PC-3 (cell line): Measurements from ENCODE around the gene KRTAP10-2. TPM values are rescaled to one million over a fixed set of nuclear protein-coding genes. Genes with fewer than 3 reads are reported as not detected.
"Not testable (repeated sequence)": the region's sequence is repeated elsewhere in the genome, so short reads cannot be mapped to it uniquely, and the experiment has no call there.

ENCODE experiments used
- ATAC-seq: fragments of 200-7000 bp; cut with Tn5 transposase; 2 replicates; pipeline ENCODE4 v1.9.1; 2020; ENCODE audit warnings: mild to moderate bottlenecking, moderate library complexity
- BruUV-seq: library from RNA; stranded (reverse); fragments of 400-500 nt; replicated peaks from 2 replicates; lab custom pipeline; 2021; lab: Mats Ljungman, UMichigan
- CTCF ChIA-PET: fragments of 300-600 bp; sonication (Branson Sonifier 250); formaldehyde crosslinking; loops from one replicate; lab custom pipeline; 2022; ENCODE audit warnings: antibody characterized with exemption; lab: Charles Lee
- POLR2A ChIA-PET: fragments of 300-600 bp; sonication (Branson Sonifier 250); formaldehyde crosslinking; loops from one replicate; lab custom pipeline; 2022; ENCODE audit warnings: antibody characterized with exemption; ENCODE audit not compliant: unreplicated experiment; lab: Charles Lee
- DNase-seq: peaks from one replicate; pipeline ENCODE4 v3.0.0-alpha.2; 2015
- H2AFZ ChIP-seq: fragments of 300-600 bp; sonication (generic); 2 replicates; pipeline ENCODE4 v1.6.0; 2016; ENCODE audit warnings: antibody characterized with exemption, low read length
- H3F3A ChIP-seq: fragments of 300-600 bp; sonication (generic); one replicate; pipeline ENCODE4 v1.6.0; 2017; ENCODE audit warnings: antibody characterized with exemption, low read length, control low read depth, mild to moderate bottlenecking; ENCODE audit not compliant: unreplicated experiment
- H3K27ac ChIP-seq: fragments of 300-600 bp; sonication (generic); 2 replicates; pipeline ENCODE4 v1.5.1; 2016; ENCODE audit warnings: mild to moderate bottlenecking, low read length
- H3K27me3 ChIP-seq: fragments of 300-600 bp; sonication (generic); 2 replicates; pipeline ENCODE4 v1.6.1; 2016; ENCODE audit warnings: low read length, mixed read lengths
- H3K36me3 ChIP-seq: fragments of 300-600 bp; sonication (generic); 2 replicates; pipeline ENCODE4 v1.6.1; 2016; ENCODE audit warnings: low read depth, mixed run types, low read length, mixed read lengths
- H3K4me1 ChIP-seq: fragments of 300-600 bp; sonication (generic); 2 replicates; pipeline ENCODE4 v1.5.1; 2016; ENCODE audit warnings: low read length; ENCODE audit not compliant: insufficient read depth
- H3K4me2 ChIP-seq: fragments of 300-600 bp; sonication (generic); 2 replicates; pipeline ENCODE4 v1.6.0; 2016; ENCODE audit warnings: low read length
- H3K4me3 ChIP-seq: fragments of 300-600 bp; sonication (generic); 2 replicates; pipeline ENCODE4 v1.5.1; 2016; ENCODE audit warnings: mild to moderate bottlenecking, low read length, mixed read lengths
- H3K79me2 ChIP-seq: fragments of 300-600 bp; sonication (generic); 2 replicates; pipeline ENCODE4 v1.6.1; 2017; ENCODE audit warnings: low read length, mixed read lengths
- H3K9ac ChIP-seq: fragments of 300-600 bp; sonication (generic); 2 replicates; pipeline ENCODE4 v1.6.0; 2016; ENCODE audit warnings: mild to moderate bottlenecking, low read length
- H3K9me2 ChIP-seq: fragments of 300-600 bp; sonication (generic); replicated peaks from 2 replicates; pipeline ENCODE4 v1.6.1; 2016; ENCODE audit warnings: mixed run types, low read length, mixed read lengths
- H3K9me3 ChIP-seq: fragments of 300-600 bp; sonication (generic); 2 replicates; pipeline ENCODE4 v1.6.1; 2016; ENCODE audit warnings: low read length, mixed read lengths
- H4K20me1 ChIP-seq: fragments of 300-600 bp; sonication (generic); 2 replicates; pipeline ENCODE4 v1.6.1; 2016; ENCODE audit warnings: low read length, mixed read lengths
- CTCF ChIP-seq: fragments of 300-600 bp; sonication (generic); conservative IDR thresholded peaks from 2 replicates; pipeline ENCODE4 v1.5.1; 2017; ENCODE audit warnings: antibody characterized with exemption, low read depth, mild to moderate bottlenecking, low read length
- EZH2 ChIP-seq: fragments of 300-600 bp; sonication (generic); IDR thresholded peaks from one replicate; pipeline ENCODE4 v1.6.1; 2017; ENCODE audit warnings: antibody characterized with exemption, mild to moderate bottlenecking, low read length; ENCODE audit not compliant: unreplicated experiment
- EZH2phosphoT487 ChIP-seq: fragments of 300-600 bp; sonication (generic); IDR thresholded peaks from 2 replicates; pipeline ENCODE4 v1.6.1; 2018; ENCODE audit warnings: mild to moderate bottlenecking, antibody characterized with exemption, low read length, borderline replicate concordance
- intact Hi-C: fragments of 100-400 bp; cut with micrococcal nuclease; formaldehyde crosslinking; loops from 2 replicates; pipeline ENCODE4 v1.9.0; 2023
- total RNA-seq: library from RNA; depleted of rRNA; stranded (reverse); fragments of >200 nt; gene quantifications from 2 replicates; pipeline ENCODE4 v1.2.3, GENCODE V29; 2014

KRTAP10-2 gene
- total RNA-seq, 1 experiment from 2014 or later = not detected

GRCh38 chr21:44574457-44575306 lies 23.4 kb upstream of the KRTAP10-2 start:
- peak; percentile 14 for DNase-seq
- Histone ChIP-seq H3K79me2 (no peaks in the 10 kb centered on the region), H4K20me1 (no peaks in the 10 kb centered on the region), H3F3A (no peaks in the 10 kb centered on the region), H3K4me2 (no peak overlapping the region), H2AFZ (no peak overlapping the region), H3K4me3 (no peak overlapping the region), H3K27me3 (no peaks in the 10 kb centered on the region), H3K36me3 (no peaks in the 10 kb centered on the region), H3K9ac (no peak overlapping the region), H3K4me1 (peaks cover 6% of the 10 kb centered on the region), H3K27ac (no peak overlapping the region), H3K9me2 (no peaks in the 10 kb centered on the region), H3K9me3 (peaks cover 5% of the 10 kb centered on the region; the same call in 1 of the 2 replicates)
- CTCF ChIA-PET = interaction anchor here (0.7 to 1.5 kb wide), 2 partner anchors 10 to 168 kb away, joined by 3 to 4 read pairs; no protein-coding TSS in a partner anchor
- POLR2A ChIA-PET = no interaction called here
- no TSS peak for BruUV-seq
- TF ChIP-seq CTCF (no peak), EZH2phosphoT487 (no peak), EZH2 (no peak)
- intact Hi-C loops = no loop called here
- peak; percentile 27 for ATAC-seq

- ATAC-seq = peak; percentile 8
- not testable (repeated sequence) for BruUV-seq
- CTCF ChIA-PET = interaction anchor here (0.7 to 1.5 kb wide), 2 partner anchors 10 to 169 kb away, joined by 3 to 4 read pairs; no protein-coding TSS in a partner anchor
Observed at GRCh38 chr21:44573630-44574456, 22.5 kb upstream of the KRTAP10-2 start, which contains the start of gene KRTAP10-4. Gene KRTAP10-4, plus strand, starts transcription at chr21:44573729. Its CDS starts 30 bp downstream, at chr21:44573759.

GRCh38 chr21:44572959-44573583 lies 21.8 kb upstream of the KRTAP10-2 start:
- no peaks in the 10 kb centered on the region for H3K27me3 ChIP-seq
- CTCF ChIA-PET = no interaction called here
- no peaks in the 10 kb centered on the region for H3F3A ChIP-seq
- H2AFZ ChIP-seq = peak overlapping the region; percentile 48; the same call in 1 of the 2 replicates
- H3K9ac ChIP-seq = no peak overlapping the region
- H3K4me3 ChIP-seq = no peak overlapping the region
- DNase-seq = peak; percentile 69
- BruUV-seq = no TSS peak
- no peaks in the 10 kb centered on the region for H3K9me2 ChIP-seq
- ATAC-seq = peak; percentile 86
- intact Hi-C loops = no loop called here
- no peaks in the 10 kb centered on the region for H4K20me1 ChIP-seq
- H3K4me1 ChIP-seq = peaks cover 6% of the 10 kb centered on the region
- no peak overlapping the region for H3K27ac ChIP-seq
- peaks cover 5% of the 10 kb centered on the region; the same call in 1 of the 2 replicates for H3K9me3 ChIP-seq
- H3K4me2 ChIP-seq = peak overlapping the region; percentile 34; the same call in 1 of the 2 replicates
- POLR2A ChIA-PET = interaction anchor here (0.6 kb wide), 1 partner anchor 110 kb away, joined by 3 read pairs; no protein-coding TSS in a partner anchor
- no peaks in the 10 kb centered on the region for H3K79me2 ChIP-seq
- no peak for TF ChIP-seq CTCF
- no peak for TF ChIP-seq EZH2phosphoT487
- TF ChIP-seq EZH2 = no peak
- no peaks in the 10 kb centered on the region for H3K36me3 ChIP-seq

More at GRCh38 chr21:44573630-44574456, 22.5 kb upstream of the KRTAP10-2 start, which contains the start of gene KRTAP10-4:
- H3K27ac ChIP-seq, H3F3A ChIP-seq, H3K4me1 ChIP-seq, intact Hi-C loops, H4K20me1 ChIP-seq, H3K79me2 ChIP-seq, H3K27me3 ChIP-seq, H3K36me3 ChIP-seq, H3K9me3 ChIP-seq, H3K9me2 ChIP-seq, H3K4me3 ChIP-seq, H3K9ac ChIP-seq, DNase-seq: not testable (repeated sequence)
- POLR2A ChIA-PET = interaction anchor here (0.6 kb wide), 1 partner anchor 110 kb away, joined by 3 read pairs; no protein-coding TSS in a partner anchor
- peak within 1 kb of the TSS; percentile 34; the same call in 1 of the 2 replicates for H3K4me2 ChIP-seq
- H2AFZ ChIP-seq = peak within 1 kb of the TSS; percentile 48; the same call in 1 of the 2 replicates
